Spleen (tissue), 7 donors: ENCODE results near the gene CNNM2.

Experiments
- POLR2A ChIP-seq, 3 donors: fragments of 450-650 bp; IDR thresholded peaks; one replicate each; pipeline ENCODE4 v1.5.1; 2017; ENCODE audit warnings: antibody characterized with exemption in 3 of 3, mild to moderate bottlenecking in 1 of 3
- TF ChIP-seq, protein P1 (sequence below), 11 experiments: fragments of 200-600 bp in 7 of 11; fragments of 450-650 bp in 4 of 11; sonication (generic) in 4 of 11; IDR thresholded peaks in 8 of 11; conservative IDR thresholded peaks in 3 of 11; 1 replicate in 7 of 11; 2 replicates in 4 of 11; pipeline versions ENCODE4 v1.4.0 to v1.8.0; 2016 to 2021; ENCODE audit warnings: antibody characterized with exemption in 11 of 11, inconsistent platforms in 4 of 11, mild to moderate bottlenecking in 1 of 11
- donor health status: DM: no; HTN: no; CAD: no; lungs with moderate emphysema.
- donor health status: DM: no; HTN: no; CAD: no.
- donor health status: DM: no; HTN: no; CAD: no.

- no peak for TF ChIP-seq POLR2A (IDR thresholded peaks at IDR 0.05)
- TF ChIP-seq, protein P1, sequence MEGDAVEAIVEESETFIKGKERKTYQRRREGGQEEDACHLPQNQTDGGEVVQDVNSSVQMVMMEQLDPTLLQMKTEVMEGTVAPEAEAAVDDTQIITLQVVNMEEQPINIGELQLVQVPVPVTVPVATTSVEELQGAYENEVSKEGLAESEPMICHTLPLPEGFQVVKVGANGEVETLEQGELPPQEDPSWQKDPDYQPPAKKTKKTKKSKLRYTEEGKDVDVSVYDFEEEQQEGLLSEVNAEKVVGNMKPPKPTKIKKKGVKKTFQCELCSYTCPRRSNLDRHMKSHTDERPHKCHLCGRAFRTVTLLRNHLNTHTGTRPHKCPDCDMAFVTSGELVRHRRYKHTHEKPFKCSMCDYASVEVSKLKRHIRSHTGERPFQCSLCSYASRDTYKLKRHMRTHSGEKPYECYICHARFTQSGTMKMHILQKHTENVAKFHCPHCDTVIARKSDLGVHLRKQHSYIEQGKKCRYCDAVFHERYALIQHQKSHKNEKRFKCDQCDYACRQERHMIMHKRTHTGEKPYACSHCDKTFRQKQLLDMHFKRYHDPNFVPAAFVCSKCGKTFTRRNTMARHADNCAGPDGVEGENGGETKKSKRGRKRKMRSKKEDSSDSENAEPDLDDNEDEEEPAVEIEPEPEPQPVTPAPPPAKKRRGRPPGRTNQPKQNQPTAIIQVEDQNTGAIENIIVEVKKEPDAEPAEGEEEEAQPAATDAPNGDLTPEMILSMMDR (IDR thresholded peaks at IDR 0.05 in 8 of 11, conservative IDR thresholded peaks at IDR 0.05 in 3 of 11) = no peak
Measured at GRCh38 chr10:103109821-103110220, 191.7 kb downstream of the CNNM2 start.
